ENCODE data around the gene RAD51B. TPM values are rescaled to one million over a fixed set of nuclear protein-coding genes. Genes with fewer than 3 reads are reported as not detected.
"Not testable (repeated sequence)": the region's sequence is repeated elsewhere in the genome, so short reads cannot be mapped to it uniquely, and the experiment has no call there.

RAD51B gene
- polyA plus RNA-seq, 1 experiment = 6.6 TPM

GRCh38 chr14:68109132-68109900 is 289.7 kb downstream of the RAD51B start:
- POLR2A ChIA-PET = no interaction called here
- Histone ChIP-seq H3K27ac (ENCODE audit: low read depth, low read length) (no peak overlapping the region), H3K9me3 (ENCODE audit: control insufficient read depth, insufficient read depth, low read length) (no peaks in the 10 kb centered on the region), H3K4me3 (ENCODE audit: low read depth, low read length) (no peak overlapping the region), H3K27me3 (ENCODE audit: control insufficient read depth, insufficient read depth, low read length) (no peaks in the 10 kb centered on the region)
- no peak for DNase-seq (ENCODE audit: low read depth, low spot score)
- CTCF ChIA-PET = no interaction called here
- TF ChIP-seq, protein P1, sequence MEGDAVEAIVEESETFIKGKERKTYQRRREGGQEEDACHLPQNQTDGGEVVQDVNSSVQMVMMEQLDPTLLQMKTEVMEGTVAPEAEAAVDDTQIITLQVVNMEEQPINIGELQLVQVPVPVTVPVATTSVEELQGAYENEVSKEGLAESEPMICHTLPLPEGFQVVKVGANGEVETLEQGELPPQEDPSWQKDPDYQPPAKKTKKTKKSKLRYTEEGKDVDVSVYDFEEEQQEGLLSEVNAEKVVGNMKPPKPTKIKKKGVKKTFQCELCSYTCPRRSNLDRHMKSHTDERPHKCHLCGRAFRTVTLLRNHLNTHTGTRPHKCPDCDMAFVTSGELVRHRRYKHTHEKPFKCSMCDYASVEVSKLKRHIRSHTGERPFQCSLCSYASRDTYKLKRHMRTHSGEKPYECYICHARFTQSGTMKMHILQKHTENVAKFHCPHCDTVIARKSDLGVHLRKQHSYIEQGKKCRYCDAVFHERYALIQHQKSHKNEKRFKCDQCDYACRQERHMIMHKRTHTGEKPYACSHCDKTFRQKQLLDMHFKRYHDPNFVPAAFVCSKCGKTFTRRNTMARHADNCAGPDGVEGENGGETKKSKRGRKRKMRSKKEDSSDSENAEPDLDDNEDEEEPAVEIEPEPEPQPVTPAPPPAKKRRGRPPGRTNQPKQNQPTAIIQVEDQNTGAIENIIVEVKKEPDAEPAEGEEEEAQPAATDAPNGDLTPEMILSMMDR (IDR thresholded peaks at IDR 0.05; ENCODE audit: low read depth, low read length) = no peak

GRCh38 chr14:68111097-68111852 is 291.7 kb downstream of the RAD51B start:
- H3K27ac ChIP-seq (ENCODE audit: low read depth, low read length) = no peak overlapping the region
- CTCF ChIA-PET = no interaction called here
- POLR2A ChIA-PET = no interaction called here
- no peaks in the 10 kb centered on the region for H3K9me3 ChIP-seq (ENCODE audit: control insufficient read depth, insufficient read depth, low read length)
- no peaks in the 10 kb centered on the region for H3K27me3 ChIP-seq (ENCODE audit: control insufficient read depth, insufficient read depth, low read length)
- no peak overlapping the region for H3K4me3 ChIP-seq (ENCODE audit: low read depth, low read length)
- TF ChIP-seq, protein P1 (IDR thresholded peaks at IDR 0.05; ENCODE audit: low read depth, low read length) = no peak
- DNase-seq (ENCODE audit: low read depth, low spot score) = no peak

- Histone ChIP-seq H3K27ac (ENCODE audit: low read depth, low read length) (no peak overlapping the region), H3K27me3 (ENCODE audit: control insufficient read depth, insufficient read depth, low read length) (no peaks in the 10 kb centered on the region), H3K9me3 (ENCODE audit: control insufficient read depth, insufficient read depth, low read length) (no peaks in the 10 kb centered on the region), H3K4me3 (ENCODE audit: low read depth, low read length) (no peak overlapping the region)
- ChIA-PET POLR2A (no interaction called here), CTCF (no interaction called here)
- TF ChIP-seq, protein P1 (IDR thresholded peaks at IDR 0.05; ENCODE audit: low read depth, low read length) = no peak
- DNase-seq (ENCODE audit: low read depth, low spot score) = no peak
These were observed 292.3 kb downstream of the RAD51B start for GRCh38 chr14:68111853-68112270.

DNA sequence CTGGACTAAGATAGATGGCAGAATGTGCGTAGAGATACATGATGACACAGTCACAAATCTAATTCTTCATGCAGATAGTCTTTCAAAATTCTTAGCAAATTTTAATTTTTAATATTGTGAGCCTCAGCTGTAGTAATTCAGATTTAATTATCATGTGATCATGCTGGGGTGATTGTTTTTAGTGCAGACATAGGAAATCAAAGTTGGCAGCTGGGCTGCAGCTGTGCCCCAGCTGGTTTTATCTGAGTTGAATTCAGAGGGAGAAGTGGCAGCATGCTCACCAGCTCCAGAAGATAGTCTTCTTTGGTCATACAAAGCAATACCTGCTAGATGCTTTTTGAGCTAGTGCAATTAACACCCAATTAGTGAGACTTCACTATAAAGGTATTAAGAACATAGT is 292.9 kb downstream of the RAD51B start:
- Histone ChIP-seq H3K27ac (ENCODE audit: low read depth, low read length) (no peak overlapping the region), H3K4me3 (ENCODE audit: low read depth, low read length) (no peak overlapping the region), H3K27me3 (ENCODE audit: control insufficient read depth, insufficient read depth, low read length) (no peaks in the 10 kb centered on the region), H3K9me3 (ENCODE audit: control insufficient read depth, insufficient read depth, low read length) (no peaks in the 10 kb centered on the region)
- ChIA-PET POLR2A (no interaction called here), CTCF (no interaction called here)
- TF ChIP-seq, protein P1 (IDR thresholded peaks at IDR 0.05; ENCODE audit: low read depth, low read length) = no peak
- DNase-seq (ENCODE audit: low read depth, low spot score) = no peak

DNA sequence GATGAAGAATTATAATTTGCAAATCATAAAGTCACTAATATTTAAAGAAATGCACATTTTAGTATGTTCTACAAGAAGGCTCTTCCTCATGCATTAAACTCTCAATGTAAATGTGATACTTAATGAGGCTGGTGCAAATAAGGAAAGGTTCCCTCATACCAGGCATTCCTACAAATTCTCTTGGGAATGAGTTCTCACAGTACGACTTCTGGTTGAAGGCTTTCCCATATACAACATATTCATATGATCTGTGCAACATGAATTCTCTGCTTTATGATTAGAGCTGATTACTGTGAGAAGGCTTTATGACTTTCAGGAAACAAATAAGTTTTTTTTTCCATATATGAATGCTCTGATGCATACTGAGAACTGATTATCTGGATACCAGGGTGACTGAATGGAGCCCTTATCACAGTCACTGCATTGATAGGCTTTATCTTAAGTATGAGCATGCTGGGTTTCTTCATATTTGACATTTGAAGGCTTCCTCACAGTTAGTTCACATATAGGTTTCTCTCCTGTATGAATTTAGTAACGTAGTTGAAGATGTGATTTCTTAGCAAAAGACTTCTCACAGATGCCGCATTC is 293.9 kb downstream of the RAD51B start:
- DNase-seq (ENCODE audit: low read depth, low spot score) = no peak
- CTCF ChIA-PET = interaction anchor here (0.6 kb wide), 1 partner anchor 25 kb away, joined by 4 read pairs; no protein-coding TSS in a partner anchor
- Histone ChIP-seq H3K27ac (ENCODE audit: low read depth, low read length) (no peak overlapping the region), H3K4me3 (ENCODE audit: low read depth, low read length) (no peak overlapping the region), H3K9me3 (ENCODE audit: control insufficient read depth, insufficient read depth, low read length) (no peaks in the 10 kb centered on the region), H3K27me3 (ENCODE audit: control insufficient read depth, insufficient read depth, low read length) (no peaks in the 10 kb centered on the region)
- TF ChIP-seq, protein P1 (IDR thresholded peaks at IDR 0.05; ENCODE audit: low read depth, low read length) = no peak
- POLR2A ChIA-PET = no interaction called here

DNA sequence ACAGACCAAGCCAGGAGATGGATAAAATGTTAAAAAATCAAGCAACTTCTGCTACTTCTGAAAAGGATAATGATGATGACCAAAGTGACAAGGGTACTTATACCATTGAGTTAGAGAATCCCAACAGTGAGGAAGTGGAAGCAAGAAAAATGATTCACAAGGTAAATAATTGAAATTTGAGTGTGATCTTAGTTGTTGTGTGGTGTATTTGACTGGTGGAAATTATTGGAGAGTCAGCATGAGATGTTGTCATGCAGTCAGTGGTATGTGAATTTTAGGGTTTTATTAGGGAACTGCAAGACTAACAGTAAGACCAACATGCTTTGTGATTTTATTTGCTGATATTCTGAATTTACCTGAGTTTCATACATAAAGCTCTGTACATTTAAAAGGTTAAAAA is 296.4 kb downstream of the RAD51B start:
- H3K4me3 ChIP-seq (ENCODE audit: low read depth, low read length); DNase-seq (ENCODE audit: low read depth, low spot score); POLR2A ChIA-PET; H3K27me3 ChIP-seq (ENCODE audit: control insufficient read depth, insufficient read depth, low read length); H3K9me3 ChIP-seq (ENCODE audit: control insufficient read depth, insufficient read depth, low read length); H3K27ac ChIP-seq (ENCODE audit: low read depth, low read length): not testable (repeated sequence)
- CTCF ChIA-PET = interaction anchor here (1.0 kb wide), 1 partner anchor 172 kb away, joined by 4 read pairs; no protein-coding TSS in a partner anchor

Data from AG04450 (cell line).